Suprapubic skin (tissue), 4 donors: Measurements from ENCODE around the gene KNCN. TPM values are rescaled to one million over a fixed set of nuclear protein-coding genes. Genes with fewer than 3 reads are reported as not detected.

Source experiments
- DNase-seq, 2 donors: peaks; one replicate each; pipeline ENCODE4 v3.0.0-alpha.2; 2019; ENCODE audit warnings: low spot score in 2 of 2
- H3K27ac ChIP-seq: fragments of 200-600 bp; sonication (generic); one replicate; pipeline ENCODE4 v1.5.1; 2019
- H3K27me3 ChIP-seq: fragments of 200-600 bp; sonication (generic); one replicate; pipeline ENCODE4 v1.5.1; 2019
- H3K36me3 ChIP-seq: fragments of 200-600 bp; sonication (generic); one replicate; pipeline ENCODE4 v1.5.1; 2019
- H3K4me1 ChIP-seq: fragments of 200-600 bp; sonication (generic); one replicate; pipeline ENCODE4 v1.5.1; 2019
- H3K4me3 ChIP-seq: fragments of 200-600 bp; sonication (generic); one replicate; pipeline ENCODE4 v1.5.1; 2019; ENCODE audit warnings: mild to moderate bottlenecking
- H3K9me3 ChIP-seq: fragments of 200-600 bp; sonication (generic); one replicate; pipeline ENCODE4 v1.5.1; 2019
- EP300 ChIP-seq: sonication (generic); formaldehyde crosslinking; IDR thresholded peaks from one replicate; pipeline ENCODE4 v1.6.1; 2017; ENCODE audit warnings: antibody characterized with exemption
- POLR2A ChIP-seq, 2 donors: fragments of 450-650 bp; IDR thresholded peaks; one replicate each; pipeline ENCODE4 v1.6.1; 2017; ENCODE audit warnings: antibody characterized with exemption in 2 of 2, mild to moderate bottlenecking in 2 of 2, moderate library complexity in 2 of 2
- POLR2AphosphoS5 ChIP-seq, 3 donors: sonication (generic); formaldehyde crosslinking; IDR thresholded peaks; one replicate each; pipeline ENCODE4 v1.6.1; 2017; ENCODE audit warnings: antibody characterized with exemption in 3 of 3
- whole genome bisulfite sequencing: methylation state at CpG from one replicate; pipeline ENCODE4 v1.1.5; 2018; 5-methylcytosine and 5-hydroxymethylcytosine counted together
- total RNA-seq, 4 donors: library from RNA; depleted of rRNA; stranded (reverse); fragments of >200 nt; gene quantifications; one replicate each; pipeline ENCODE4 v1.1.0, GENCODE V29; 2016
- TF ChIP-seq, protein P1 (sequence below), 2 donors: fragments of 200-600 bp in 1 of 2; fragments of 450-650 bp in 1 of 2; sonication (generic) in 1 of 2; IDR thresholded peaks; one replicate each; pipeline ENCODE4 v1.5.1; 2016 to 2019; ENCODE audit warnings: antibody characterized with exemption in 2 of 2, mild to moderate bottlenecking in 1 of 2, moderate library complexity in 1 of 2

The KNCN gene
- total RNA-seq, 4 donors from 2014 or later: not detected

DNA sequence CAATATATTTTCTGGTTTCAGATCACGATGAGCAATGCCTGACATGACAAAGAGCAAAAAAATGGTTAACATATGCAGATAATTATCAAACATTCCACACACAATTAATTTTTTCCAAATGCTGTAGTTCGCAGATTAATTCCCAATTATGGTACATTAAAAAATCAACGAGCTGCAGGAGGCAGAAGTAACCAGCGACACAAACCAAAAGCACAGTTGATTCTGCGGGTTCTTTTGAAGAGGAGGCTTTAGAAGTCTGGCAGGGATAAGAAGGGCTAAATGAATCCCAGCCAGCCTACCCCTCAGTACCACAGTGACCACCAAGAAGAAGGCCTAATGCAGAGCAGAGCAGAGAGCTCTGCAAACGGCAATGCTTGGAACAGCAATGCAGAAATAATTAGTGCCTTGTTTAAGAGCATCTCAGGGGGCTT, 17.0 kb upstream of the KNCN start:
- Histone ChIP-seq H3K36me3 (peaks cover 44% of the 10 kb centered on the region), H3K27ac (no peak overlapping the region), H3K4me3 (no peak overlapping the region), H3K4me1 (no peaks in the 10 kb centered on the region), H3K9me3 (no peaks in the 10 kb centered on the region), H3K27me3 (no peaks in the 10 kb centered on the region)
- no peak for TF ChIP-seq POLR2A (IDR thresholded peaks at IDR 0.05)
- TF ChIP-seq POLR2AphosphoS5 (IDR thresholded peaks at IDR 0.05): no peak
- TF ChIP-seq, protein P1, sequence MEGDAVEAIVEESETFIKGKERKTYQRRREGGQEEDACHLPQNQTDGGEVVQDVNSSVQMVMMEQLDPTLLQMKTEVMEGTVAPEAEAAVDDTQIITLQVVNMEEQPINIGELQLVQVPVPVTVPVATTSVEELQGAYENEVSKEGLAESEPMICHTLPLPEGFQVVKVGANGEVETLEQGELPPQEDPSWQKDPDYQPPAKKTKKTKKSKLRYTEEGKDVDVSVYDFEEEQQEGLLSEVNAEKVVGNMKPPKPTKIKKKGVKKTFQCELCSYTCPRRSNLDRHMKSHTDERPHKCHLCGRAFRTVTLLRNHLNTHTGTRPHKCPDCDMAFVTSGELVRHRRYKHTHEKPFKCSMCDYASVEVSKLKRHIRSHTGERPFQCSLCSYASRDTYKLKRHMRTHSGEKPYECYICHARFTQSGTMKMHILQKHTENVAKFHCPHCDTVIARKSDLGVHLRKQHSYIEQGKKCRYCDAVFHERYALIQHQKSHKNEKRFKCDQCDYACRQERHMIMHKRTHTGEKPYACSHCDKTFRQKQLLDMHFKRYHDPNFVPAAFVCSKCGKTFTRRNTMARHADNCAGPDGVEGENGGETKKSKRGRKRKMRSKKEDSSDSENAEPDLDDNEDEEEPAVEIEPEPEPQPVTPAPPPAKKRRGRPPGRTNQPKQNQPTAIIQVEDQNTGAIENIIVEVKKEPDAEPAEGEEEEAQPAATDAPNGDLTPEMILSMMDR (IDR thresholded peaks at IDR 0.05): no peak
- no peak for TF ChIP-seq EP300
- WGBS: 68% methylated on average over 6 of the region's 6 CpGs
- DNase-seq: no peak

DNA sequence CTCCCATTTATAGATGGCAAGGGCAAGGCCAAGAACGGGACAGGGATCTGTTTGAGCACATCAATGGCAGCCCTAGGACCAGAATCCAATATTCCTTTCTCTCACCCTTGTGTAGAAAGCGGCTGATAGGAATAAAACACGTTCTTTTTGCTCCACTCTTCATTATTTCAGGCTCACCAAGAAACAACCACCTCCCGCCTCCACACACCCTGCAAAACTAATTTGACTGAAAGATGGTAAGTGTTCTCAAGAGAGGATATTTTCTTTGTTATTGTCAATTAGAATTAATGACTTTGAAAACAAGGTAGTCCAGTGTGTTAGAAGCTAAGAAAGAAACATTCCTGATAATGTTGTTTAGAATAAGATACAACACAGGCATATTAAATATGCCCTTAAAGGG, 11.9 kb upstream of the KNCN start:
- H3K36me3 ChIP-seq: peaks cover 74% of the 10 kb centered on the region
- 88% methylated on average over 4 of the region's 4 CpGs for WGBS
- no peaks in the 10 kb centered on the region for H3K27me3 ChIP-seq
- DNase-seq: no peak
- peaks cover 16% of the 10 kb centered on the region for H3K4me1 ChIP-seq
- TF ChIP-seq POLR2A (IDR thresholded peaks at IDR 0.05) (no peak), EP300 (no peak), POLR2AphosphoS5 (IDR thresholded peaks at IDR 0.05) (no peak)
- TF ChIP-seq, protein P1 (IDR thresholded peaks at IDR 0.05): no peak
- H3K9me3 ChIP-seq: no peaks in the 10 kb centered on the region
- no peak overlapping the region for H3K4me3 ChIP-seq
- H3K27ac ChIP-seq: no peak overlapping the region

DNA sequence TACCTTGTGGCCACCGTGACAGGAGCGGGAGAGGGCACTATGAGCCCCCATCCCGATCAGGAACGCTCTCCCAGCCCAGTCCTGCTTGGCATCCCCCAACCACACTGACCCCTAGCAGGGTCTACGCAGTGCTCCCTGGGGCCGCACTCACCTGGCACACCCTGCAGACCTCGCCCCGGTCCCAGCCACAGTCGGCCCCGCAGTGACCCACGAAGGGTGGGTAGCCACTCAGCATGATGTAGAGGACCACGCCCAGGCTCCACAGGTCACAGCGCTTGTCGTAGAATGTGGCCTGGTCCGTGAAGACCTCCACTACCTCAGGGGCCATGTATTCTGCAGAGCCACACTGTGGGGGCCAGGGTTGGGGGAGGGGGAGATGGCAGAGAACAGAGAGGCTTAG, 11.1 kb upstream of the KNCN start:
- Histone ChIP-seq H3K36me3 (peaks cover 75% of the 10 kb centered on the region), H3K27ac (no peak overlapping the region)
- WGBS: 92% methylated on average over 10 of the region's 15 CpGs

GRCh38 chr1:46558966-46559365, 7.5 kb upstream of the KNCN start:
- Histone ChIP-seq H3K27ac (no peak overlapping the region), H3K9me3 (no peaks in the 10 kb centered on the region), H3K36me3 (peaks cover 52% of the 10 kb centered on the region), H3K4me3 (no peak overlapping the region), H3K27me3 (no peaks in the 10 kb centered on the region), H3K4me1 (peaks cover 31% of the 10 kb centered on the region)
- 77% methylated on average over 8 of the region's 8 CpGs for WGBS
- no peak for DNase-seq
- TF ChIP-seq POLR2A (IDR thresholded peaks at IDR 0.05) (no peak), POLR2AphosphoS5 (IDR thresholded peaks at IDR 0.05) (no peak), EP300 (no peak)
- TF ChIP-seq, protein P1 (IDR thresholded peaks at IDR 0.05): no peak

More for the DNA sequence above, 11.1 kb upstream of the KNCN start:
- no peak overlapping the region for H3K4me3 ChIP-seq
- no peaks in the 10 kb centered on the region for H3K27me3 ChIP-seq
- no peaks in the 10 kb centered on the region for H3K9me3 ChIP-seq
- DNase-seq: no peak
- TF ChIP-seq, protein P1 (IDR thresholded peaks at IDR 0.05): no peak
- TF ChIP-seq POLR2AphosphoS5 (IDR thresholded peaks at IDR 0.05) (no peak), POLR2A (IDR thresholded peaks at IDR 0.05) (no peak), EP300 (no peak)
- H3K4me1 ChIP-seq: peaks cover 23% of the 10 kb centered on the region

GRCh38 chr1:46558141-46558963, 6.9 kb upstream of the KNCN start:
- Histone ChIP-seq H3K4me1 (peaks cover 31% of the 10 kb centered on the region), H3K36me3 (peaks cover 52% of the 10 kb centered on the region), H3K4me3 (no peak overlapping the region), H3K27me3 (no peaks in the 10 kb centered on the region), H3K27ac (no peak overlapping the region), H3K9me3 (no peaks in the 10 kb centered on the region)
- TF ChIP-seq POLR2A (IDR thresholded peaks at IDR 0.05) (no peak), POLR2AphosphoS5 (IDR thresholded peaks at IDR 0.05) (no peak), EP300 (no peak)
- TF ChIP-seq, protein P1 (IDR thresholded peaks at IDR 0.05): no peak
- no peak for DNase-seq
- 61% methylated on average over 12 of the region's 20 CpGs for WGBS
